Umbilical cord (tissue), 2 donors: ENCODE data around the gene WFDC9. TPM values are rescaled to one million over a fixed set of nuclear protein-coding genes. Genes with fewer than 3 reads are reported as not detected.
"Not testable (repeated sequence)": the region's sequence is repeated elsewhere in the genome, so short reads cannot be mapped to it uniquely, and the experiment has no call there.

ENCODE experiments used
- DNase-seq: peaks from one replicate; pipeline ENCODE4 v3.0.0-alpha.2; 2015; ENCODE audit warnings: low spot score
- total RNA-seq: library from RNA; depleted of rRNA; stranded (reverse); fragments of >200 nt; gene quantifications from one replicate; pipeline ENCODE4 v1.2.3, GENCODE V29; 2014; ENCODE audit warnings: low replicate concordance; ENCODE audit not compliant: insufficient read depth

WFDC9 gene
- total RNA-seq, 1 donor from 2014 or later: not detected

GRCh38 chr20:45592574-45593189 lies 38.4 kb downstream of the WFDC9 start:
- no peak for DNase-seq

GRCh38 chr20:45589725-45590124 lies 41.4 kb downstream of the WFDC9 start:
- no peak for DNase-seq

GRCh38 chr20:45588800-45589199 lies 42.3 kb downstream of the WFDC9 start:
- DNase-seq: no peak

DNA sequence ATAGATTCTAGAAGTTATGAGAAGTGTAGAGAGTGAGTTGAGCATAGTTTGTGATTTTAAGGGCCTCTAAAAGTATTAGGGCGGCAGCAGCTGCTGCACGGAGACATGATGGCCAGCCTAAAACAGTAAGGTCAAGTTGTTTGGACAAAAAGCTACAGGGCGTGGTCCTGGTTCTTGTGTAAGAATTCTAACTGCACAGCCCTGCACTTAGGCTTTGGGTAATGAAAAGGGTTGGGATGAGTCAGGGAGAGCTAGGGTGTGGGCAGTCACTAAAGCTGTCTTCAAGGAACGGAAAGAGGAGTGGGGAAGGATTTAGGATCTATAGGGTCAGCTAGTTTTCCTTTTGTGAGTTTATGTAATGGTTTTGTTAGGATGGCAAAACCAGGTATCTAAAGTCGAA lies 45.1 kb downstream of the WFDC9 start:
- DNase-seq: not testable (repeated sequence)

DNA sequence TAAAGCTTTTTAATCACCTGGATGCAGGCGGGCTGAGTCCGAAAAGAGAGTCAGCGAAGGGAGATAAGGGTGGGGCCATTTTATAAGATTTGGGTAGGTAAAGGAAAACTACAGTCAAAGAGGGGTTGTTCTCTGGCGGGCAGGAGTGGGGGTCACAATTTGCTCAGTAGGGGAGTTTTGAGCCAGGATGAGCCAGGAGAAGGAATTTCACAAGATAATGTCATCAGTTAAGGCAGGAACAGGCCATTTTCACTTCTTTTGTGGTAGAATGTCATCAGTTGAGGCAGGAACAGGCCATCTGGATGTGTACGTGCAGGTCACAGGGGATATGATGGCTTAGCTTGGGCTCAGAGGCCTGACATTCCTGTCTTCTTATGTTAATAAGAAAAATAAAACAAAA lies 46.8 kb downstream of the WFDC9 start:
- not testable (repeated sequence) for DNase-seq

DNA sequence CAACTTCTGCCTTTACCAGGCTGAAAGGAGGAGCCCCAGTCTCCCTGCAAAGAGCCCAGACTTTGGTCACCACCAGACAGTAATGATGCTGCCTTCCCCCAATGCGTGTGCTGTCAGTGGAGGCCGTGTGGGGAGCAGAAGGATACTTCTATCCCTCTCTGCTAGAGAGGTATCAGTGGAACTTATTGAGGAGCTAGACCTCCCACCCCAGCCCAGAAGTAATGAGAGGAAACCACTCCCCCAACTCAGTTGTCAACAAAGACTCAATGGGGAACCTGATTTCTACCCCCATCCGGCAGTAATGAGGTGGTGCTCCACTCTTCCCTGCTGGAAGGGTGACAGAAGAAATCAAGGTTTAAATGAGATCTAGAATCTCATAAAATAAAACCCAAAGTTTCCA lies 47.6 kb downstream of the WFDC9 start:
- DNase-seq: no peak

- no peak for DNase-seq
Observed at GRCh38 chr20:45581702-45582101, 49.4 kb downstream of the WFDC9 start.

DNA sequence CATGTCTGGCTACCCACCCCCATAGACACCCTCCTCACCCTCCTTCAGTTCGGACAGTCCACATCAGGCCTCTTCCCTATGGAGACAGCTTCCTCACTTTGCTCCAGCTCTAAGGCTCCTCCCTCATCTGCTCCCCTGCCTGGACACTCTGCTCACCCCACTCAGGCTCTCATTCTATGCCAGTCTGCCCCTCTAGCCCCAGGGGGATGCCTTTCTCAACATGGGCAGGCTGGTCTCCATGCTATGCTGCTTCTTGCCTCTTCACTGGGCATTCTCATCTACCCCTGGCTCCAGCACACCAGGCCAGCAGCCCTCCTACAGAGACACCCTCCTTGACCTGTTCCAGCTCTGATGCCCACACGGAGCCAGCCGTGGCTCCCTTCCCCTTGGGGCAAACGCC lies 51.9 kb downstream of the WFDC9 start, which contains the start of gene WFDC8:
TSS of gene WFDC8 (minus strand) at position 101 of the 400 bp plus-strand sequence. CDS start at position 64, 37 bp downstream.
- no peak for DNase-seq

GRCh38 chr20:45578231-45578630 lies 52.9 kb downstream of the WFDC9 start:
- DNase-seq: no peak

DNA sequence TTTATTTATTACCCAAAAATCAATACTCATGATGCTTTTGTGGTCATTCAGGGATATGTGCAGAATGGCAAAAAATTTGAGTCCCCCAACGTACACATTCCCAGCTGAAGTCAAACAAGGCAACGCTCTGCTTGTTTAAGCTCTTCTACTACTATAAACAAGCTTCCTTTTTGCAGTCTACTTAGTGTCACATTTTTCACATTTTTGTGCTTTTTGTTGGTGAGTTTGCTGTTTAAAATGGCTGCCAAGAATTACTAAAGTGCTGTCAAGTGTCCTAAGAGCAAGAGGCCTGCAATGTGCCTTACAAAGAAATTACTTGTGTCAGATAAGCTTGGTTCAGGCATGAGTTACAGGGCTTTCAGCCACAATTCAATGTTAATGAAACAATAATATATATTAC lies 54.1 kb downstream of the WFDC9 start:
- peak; percentile 26 for DNase-seq

DNA sequence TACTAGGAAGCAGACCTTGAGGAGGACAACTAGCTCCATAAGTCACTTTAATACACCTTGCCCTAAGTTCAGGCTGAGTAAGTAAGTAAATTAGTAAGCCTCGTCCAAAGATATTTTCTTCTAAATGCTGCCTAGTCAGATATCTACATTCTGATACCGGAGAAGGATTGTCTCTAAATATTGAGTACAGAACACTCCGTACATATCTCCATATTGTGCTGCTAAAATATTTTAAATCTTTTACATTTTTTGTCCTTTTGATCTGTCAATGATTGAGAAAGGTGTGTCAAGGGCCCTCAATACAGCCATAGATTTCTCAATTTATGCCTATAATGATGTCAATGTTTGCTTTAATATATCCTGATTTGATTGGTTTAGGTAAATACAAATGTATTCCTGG lies 55.2 kb downstream of the WFDC9 start:
- DNase-seq: no peak

GRCh38 chr20:45569650-45570049 lies 61.4 kb downstream of the WFDC9 start:
- not testable (repeated sequence) for DNase-seq

- DNase-seq: no peak
Observed at GRCh38 chr20:45564760-45565276, 66.3 kb downstream of the WFDC9 start.

Other genes with a start within 250 kb of the WFDC9 start
- 11.8 TPM for gene DBNDD2, start 223.0 kb downstream of the WFDC9 start, total RNA-seq
- gene PIGT, start 215.1 kb downstream of the WFDC9 start, total RNA-seq: 36.6 TPM
- gene WFDC2, start 161.5 kb downstream of the WFDC9 start, total RNA-seq: 9.9 TPM
- gene SPINT3, start 115.7 kb downstream of the WFDC9 start, total RNA-seq: 12.0 TPM
- gene WFDC6, start 91.8 kb downstream of the WFDC9 start, total RNA-seq: not detected
- 6.3 TPM for gene EPPIN, start 83.9 kb downstream of the WFDC9 start, total RNA-seq
- gene WFDC8, start 52.0 kb downstream of the WFDC9 start, total RNA-seq: not detected
- gene WFDC10A, start 1.5 kb downstream of the WFDC9 start, total RNA-seq: not detected
- gene WFDC11, start 39.0 kb upstream of the WFDC9 start, total RNA-seq: not detected
- 5.5 TPM for gene WFDC13, start 70.8 kb upstream of the WFDC9 start, total RNA-seq
- not detected for gene WFDC10B, start 73.7 kb upstream of the WFDC9 start, total RNA-seq
- gene SPINT4, start 91.1 kb upstream of the WFDC9 start, total RNA-seq: not detected
- gene WFDC3, start 160.6 kb upstream of the WFDC9 start, total RNA-seq: 1.7 TPM
- gene DNTTIP1, start 160.7 kb upstream of the WFDC9 start, total RNA-seq: 24.1 TPM
- gene UBE2C, start 181.4 kb upstream of the WFDC9 start, total RNA-seq: 3.6 TPM
- not detected for gene TNNC2, start 196.0 kb upstream of the WFDC9 start, total RNA-seq
- 35.2 TPM for gene SNX21, start 202.5 kb upstream of the WFDC9 start, total RNA-seq
- gene ACOT8, start 226.1 kb upstream of the WFDC9 start, total RNA-seq: 20.0 TPM
- 7.7 TPM for gene ZSWIM3, start 226.3 kb upstream of the WFDC9 start, total RNA-seq
- 3.1 TPM for gene ZSWIM1, start 249.9 kb upstream of the WFDC9 start, total RNA-seq